Gastroesophageal sphincter (tissue), 4 donors: Measurements from ENCODE around the gene PSMD1. TPM values are rescaled to one million over a fixed set of nuclear protein-coding genes. Genes with fewer than 3 reads are reported as not detected.

Experiments
- ATAC-seq: fragments of 150-250 bp; one replicate; pipeline ENCODE4 v1.9.1; 2016; ENCODE audit warnings: mild to moderate bottlenecking, moderate library complexity
- H3K27ac ChIP-seq, 4 donors: fragments of 200-600 bp; sonication (generic) in 3 of 4; 1 replicate in 3 of 4; 2 replicates in 1 of 4; pipeline ENCODE4 v1.5.1; 2016 to 2019
- H3K27me3 ChIP-seq: fragments of 200-600 bp; sonication (generic); one replicate; pipeline ENCODE4 v1.5.1; 2019
- H3K36me3 ChIP-seq, 2 donors: fragments of 200-600 bp; sonication (generic); one replicate each; pipeline ENCODE4 v1.5.1; 2019; ENCODE audit warnings: control low read depth in 1 of 2
- H3K4me1 ChIP-seq, 3 donors: fragments of 200-600 bp; sonication (generic); 1 replicate in 2 of 3; 2 replicates in 1 of 3; pipeline ENCODE4 v1.5.1; 2016 to 2019; ENCODE audit warnings: control low read depth in 2 of 3
- H3K4me3 ChIP-seq, 2 donors: fragments of 200-600 bp; sonication (generic); one replicate each; pipeline ENCODE4 v1.5.1; 2019; ENCODE audit warnings: mild to moderate bottlenecking in 1 of 2, moderate library complexity in 1 of 2
- H3K9me3 ChIP-seq, 3 donors: fragments of 200-600 bp; sonication (generic); one replicate each; pipeline ENCODE4 v1.5.1; 2017 to 2019; ENCODE audit warnings: control low read depth in 2 of 3
- EP300 ChIP-seq: sonication (generic); formaldehyde crosslinking; IDR thresholded peaks from one replicate; pipeline ENCODE4 v1.6.1; 2017; ENCODE audit warnings: antibody characterized with exemption, mild to moderate bottlenecking
- POLR2A ChIP-seq, 2 donors: fragments of 450-650 bp; IDR thresholded peaks; one replicate each; pipeline ENCODE4 v1.6.1; 2017; ENCODE audit warnings: antibody characterized with exemption in 2 of 2, mild to moderate bottlenecking in 2 of 2, moderate library complexity in 1 of 2
- POLR2AphosphoS5 ChIP-seq: sonication (generic); formaldehyde crosslinking; IDR thresholded peaks from one replicate; pipeline ENCODE4 v1.6.1; 2017; ENCODE audit warnings: antibody characterized with exemption
- WGBS, 2 donors: methylation state at CpG; one replicate each; pipeline ENCODE4 v1.1.5; 2018; ENCODE audit warnings: low coverage in 1 of 2; 5-methylcytosine and 5-hydroxymethylcytosine counted together
- total RNA-seq, 4 donors: library from RNA; depleted of rRNA; stranded (reverse); fragments of >200 nt; gene quantifications; one replicate each; pipeline ENCODE4 v1.1.0, GENCODE V29; 2016
- TF ChIP-seq, protein P1 (sequence below), 4 experiments: fragments of 200-600 bp in 2 of 4; fragments of 450-650 bp in 2 of 4; sonication (generic) in 1 of 4; IDR thresholded peaks; one replicate each; pipeline ENCODE4 v1.5.1; 2017 to 2019; ENCODE audit warnings: antibody characterized with exemption in 4 of 4, mild to moderate bottlenecking in 2 of 4, moderate library complexity in 2 of 4

Gene PSMD1
- total RNA-seq, 4 donors from 2014 or later, result 58.8 to 93.4 (median 65.9) TPM

DNA sequence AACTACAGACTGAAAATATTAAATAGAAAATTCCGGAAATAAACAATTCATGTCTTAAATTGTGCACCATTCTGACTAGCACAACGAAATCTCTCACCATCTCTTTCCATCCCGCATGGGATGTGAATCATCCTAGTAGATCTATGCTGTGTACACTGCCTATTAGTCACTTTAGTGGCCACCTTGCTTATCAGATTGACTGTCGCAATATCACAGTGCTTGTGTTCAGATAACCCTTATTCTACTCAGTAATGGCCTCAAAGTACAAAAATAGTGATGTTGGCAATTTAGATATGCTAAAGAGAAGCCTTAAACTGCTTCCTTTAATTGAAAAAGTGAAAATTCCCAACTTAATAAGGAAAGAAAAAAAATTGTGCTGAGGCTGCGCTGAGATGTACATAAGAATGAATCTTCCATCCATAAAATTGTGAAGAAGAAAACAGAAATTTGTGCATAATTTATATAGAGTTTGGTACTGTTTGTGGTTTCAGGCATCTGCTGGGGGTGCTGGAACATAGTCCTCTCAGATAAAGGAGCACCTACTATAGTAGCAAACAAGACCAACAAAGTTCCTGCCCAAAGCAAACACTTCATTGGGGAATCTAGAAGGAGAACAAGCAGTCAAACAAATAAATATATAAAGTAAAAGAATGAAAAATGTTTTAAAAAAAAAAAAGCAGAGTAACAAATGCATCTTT, 12.0 kb downstream of the PSMD1 start:
- H3K27ac ChIP-seq, result no peak overlapping the region
- ATAC-seq, result no peak
- H3K4me3 ChIP-seq, result no peak overlapping the region
- no peaks in the 10 kb centered on the region for H3K27me3 ChIP-seq
- H3K9me3 ChIP-seq, result no peaks in the 10 kb centered on the region
- H3K4me1 ChIP-seq, result no peaks in the 10 kb centered on the region
- WGBS, 2 donors, result 89 to 93% methylated on average over 4 to 5 of the region's 5 CpGs
- H3K36me3 ChIP-seq, result peaks cover 4 to 96% of the 10 kb centered on the region in 2 donors
- TF ChIP-seq EP300 (no peak), POLR2A (IDR thresholded peaks at IDR 0.05) (no peak), POLR2AphosphoS5 (no peak)
- TF ChIP-seq, protein P1, sequence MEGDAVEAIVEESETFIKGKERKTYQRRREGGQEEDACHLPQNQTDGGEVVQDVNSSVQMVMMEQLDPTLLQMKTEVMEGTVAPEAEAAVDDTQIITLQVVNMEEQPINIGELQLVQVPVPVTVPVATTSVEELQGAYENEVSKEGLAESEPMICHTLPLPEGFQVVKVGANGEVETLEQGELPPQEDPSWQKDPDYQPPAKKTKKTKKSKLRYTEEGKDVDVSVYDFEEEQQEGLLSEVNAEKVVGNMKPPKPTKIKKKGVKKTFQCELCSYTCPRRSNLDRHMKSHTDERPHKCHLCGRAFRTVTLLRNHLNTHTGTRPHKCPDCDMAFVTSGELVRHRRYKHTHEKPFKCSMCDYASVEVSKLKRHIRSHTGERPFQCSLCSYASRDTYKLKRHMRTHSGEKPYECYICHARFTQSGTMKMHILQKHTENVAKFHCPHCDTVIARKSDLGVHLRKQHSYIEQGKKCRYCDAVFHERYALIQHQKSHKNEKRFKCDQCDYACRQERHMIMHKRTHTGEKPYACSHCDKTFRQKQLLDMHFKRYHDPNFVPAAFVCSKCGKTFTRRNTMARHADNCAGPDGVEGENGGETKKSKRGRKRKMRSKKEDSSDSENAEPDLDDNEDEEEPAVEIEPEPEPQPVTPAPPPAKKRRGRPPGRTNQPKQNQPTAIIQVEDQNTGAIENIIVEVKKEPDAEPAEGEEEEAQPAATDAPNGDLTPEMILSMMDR (IDR thresholded peaks at IDR 0.05), result no peak

DNA sequence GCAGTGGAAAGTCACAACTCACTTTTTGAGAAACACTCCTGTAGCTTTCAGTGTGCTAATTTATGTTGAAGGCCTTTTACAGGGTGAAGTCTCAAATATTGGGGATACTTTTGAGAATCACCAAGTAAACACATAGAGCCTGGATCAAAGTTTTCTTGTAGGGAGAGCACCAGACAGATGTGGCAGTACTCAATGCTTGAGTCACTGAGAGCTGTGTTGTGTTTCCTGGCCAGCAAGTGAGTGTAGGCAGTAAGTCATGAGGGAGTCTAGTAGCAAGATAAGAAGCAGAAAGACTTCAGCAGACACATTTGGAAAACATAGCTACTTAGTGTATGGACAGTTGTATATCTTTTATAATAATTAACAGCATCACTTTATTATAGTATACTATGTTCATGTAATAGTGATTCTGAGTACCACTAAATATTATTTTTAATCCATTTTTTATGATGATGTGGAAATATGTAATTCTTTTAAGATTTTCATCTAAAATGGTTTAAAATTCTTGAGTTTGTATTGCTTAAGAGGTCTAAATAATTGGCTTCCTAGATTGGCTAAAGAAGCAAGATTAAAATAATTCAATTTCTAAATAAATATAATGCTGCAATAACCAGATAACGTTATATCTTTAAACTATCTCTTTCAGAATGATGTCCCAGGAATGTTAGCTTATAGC, 12.8 kb downstream of the PSMD1 start:
- Histone ChIP-seq H3K27ac (no peak overlapping the region), H3K4me3 (no peak overlapping the region), H3K9me3 (no peaks in the 10 kb centered on the region), H3K4me1 (no peaks in the 10 kb centered on the region), H3K27me3 (no peaks in the 10 kb centered on the region), H3K36me3 (peaks cover 4 to 93% of the 10 kb centered on the region in 2 donors)
- ATAC-seq, result no peak
- TF ChIP-seq, protein P1 (IDR thresholded peaks at IDR 0.05), result no peak
- TF ChIP-seq POLR2AphosphoS5, result no peak
- no peak for TF ChIP-seq POLR2A (IDR thresholded peaks at IDR 0.05)
- TF ChIP-seq EP300, result no peak
- WGBS, 2 donors, result 83 to 89% methylated on average over 1 of the region's 1 CpG

DNA sequence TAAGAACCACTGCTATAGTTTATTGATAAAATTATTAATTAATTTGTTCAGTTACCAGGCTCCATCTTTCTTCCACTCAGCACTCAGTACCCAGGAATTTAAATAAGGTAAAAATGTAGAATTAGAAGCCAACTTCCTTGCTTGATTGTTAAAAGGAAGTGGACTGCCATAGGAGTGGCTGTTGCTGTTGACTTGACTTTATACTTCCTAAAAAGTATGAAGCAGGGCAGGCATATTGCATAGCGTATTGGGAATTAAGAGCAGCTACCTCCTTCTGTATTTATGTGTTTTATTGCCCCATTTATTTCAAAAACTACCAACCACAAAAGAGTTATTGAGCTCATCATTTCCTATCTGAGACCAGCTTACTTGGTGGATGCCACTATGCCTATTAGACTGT, 27.9 kb downstream of the PSMD1 start:
- Histone ChIP-seq H3K36me3 (peaks cover 19 to 100% of the 10 kb centered on the region in 2 donors), H3K4me3 (no peak overlapping the region), H3K27ac (no peak overlapping the region), H3K4me1 (no peaks in the 10 kb centered on the region), H3K9me3 (no peaks in the 10 kb centered on the region), H3K27me3 (no peaks in the 10 kb centered on the region)
- ATAC-seq, result no peak
- TF ChIP-seq, protein P1 (IDR thresholded peaks at IDR 0.05), result no peak
- no peak for TF ChIP-seq EP300
- WGBS, 2 donors, result 100% methylated on average over 1 of the region's 1 CpG; no CpG with 5 or more reads in 1 of the 2 donors

DNA sequence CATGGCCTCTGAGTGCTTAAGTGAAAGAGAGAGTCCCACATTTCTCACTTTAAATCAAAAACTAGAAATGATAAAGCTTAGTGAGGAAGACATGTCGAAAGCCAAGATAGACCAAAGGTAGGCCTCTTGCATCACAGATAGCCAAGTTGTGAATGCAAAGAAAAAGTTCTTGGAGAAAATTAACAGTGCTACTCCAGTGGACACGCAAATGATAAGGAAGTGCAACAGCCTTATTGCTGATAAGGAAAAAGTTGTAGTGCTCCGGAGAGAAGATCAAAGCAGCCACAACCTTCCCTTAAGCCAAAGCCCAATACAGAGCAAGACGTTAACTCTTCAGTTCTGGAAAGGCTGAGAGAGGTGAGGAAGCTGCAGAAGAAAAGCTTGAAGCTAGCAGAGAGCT, 32.1 kb downstream of the PSMD1 start:
- no peaks in the 10 kb centered on the region for H3K9me3 ChIP-seq
- TF ChIP-seq POLR2A (IDR thresholded peaks at IDR 0.05) (no peak), EP300 (no peak), POLR2AphosphoS5 (no peak)
- TF ChIP-seq, protein P1 (IDR thresholded peaks at IDR 0.05), result no peak
- H3K27me3 ChIP-seq, result no peaks in the 10 kb centered on the region
- H3K36me3 ChIP-seq, result peaks cover 11 to 98% of the 10 kb centered on the region in 2 donors
- ATAC-seq, result no peak
- H3K4me1 ChIP-seq, result no peaks in the 10 kb centered on the region
- 60 to 81% methylated on average over 3 to 4 of the region's 4 CpGs for WGBS, 2 donors
- no peak overlapping the region for H3K27ac ChIP-seq
- H3K4me3 ChIP-seq, result no peak overlapping the region

DNA sequence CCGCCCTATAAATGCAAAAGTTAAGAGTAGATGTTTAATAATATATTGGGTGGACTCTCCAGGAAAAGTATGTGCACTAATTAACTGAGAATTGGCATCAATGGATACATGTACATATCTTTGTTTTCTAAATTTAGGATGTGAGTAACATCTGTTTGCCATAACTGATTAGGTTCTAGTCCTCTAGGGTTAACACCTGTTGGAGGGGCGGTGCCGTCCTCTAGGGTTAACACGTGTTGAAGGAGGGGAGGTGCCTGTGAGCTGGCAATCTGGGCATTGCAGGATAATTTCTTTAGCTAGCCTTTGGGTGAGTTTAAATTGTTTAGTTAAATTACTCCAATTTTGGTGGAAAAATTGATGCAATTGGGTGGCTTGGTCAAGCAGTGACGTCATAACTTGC, 37.3 kb downstream of the PSMD1 start:
- ATAC-seq, result no peak
- peaks cover 0 to 3% (median 0%) of the 10 kb centered on the region in 3 donors for H3K9me3 ChIP-seq
- no peak overlapping the region for H3K27ac ChIP-seq
- H3K36me3 ChIP-seq, result peaks cover 0 to 94% of the 10 kb centered on the region in 2 donors
- 89 to 100% methylated on average over 4 to 5 of the region's 5 CpGs for WGBS, 2 donors
- no peaks in the 10 kb centered on the region for H3K27me3 ChIP-seq
- no peak overlapping the region for H3K4me3 ChIP-seq
- no peaks in the 10 kb centered on the region for H3K4me1 ChIP-seq
- TF ChIP-seq POLR2AphosphoS5 (no peak), EP300 (no peak), POLR2A (IDR thresholded peaks at IDR 0.05) (no peak)
- TF ChIP-seq, protein P1 (IDR thresholded peaks at IDR 0.05), result no peak
